DLD1 (cell line): ENCODE data around the gene ALDH3B2.
"Not testable (repeated sequence)": the region's sequence is repeated elsewhere in the genome, so short reads cannot be mapped to it uniquely, and the experiment has no call there.

Source experiments
- in situ Hi-C: cut with HindIII; loops from 2 replicates; pipeline ENCODE4 v1.10.0; 2017; ENCODE audit warnings: low sequenced_read_pairs

ALDH3B2 gene

DNA sequence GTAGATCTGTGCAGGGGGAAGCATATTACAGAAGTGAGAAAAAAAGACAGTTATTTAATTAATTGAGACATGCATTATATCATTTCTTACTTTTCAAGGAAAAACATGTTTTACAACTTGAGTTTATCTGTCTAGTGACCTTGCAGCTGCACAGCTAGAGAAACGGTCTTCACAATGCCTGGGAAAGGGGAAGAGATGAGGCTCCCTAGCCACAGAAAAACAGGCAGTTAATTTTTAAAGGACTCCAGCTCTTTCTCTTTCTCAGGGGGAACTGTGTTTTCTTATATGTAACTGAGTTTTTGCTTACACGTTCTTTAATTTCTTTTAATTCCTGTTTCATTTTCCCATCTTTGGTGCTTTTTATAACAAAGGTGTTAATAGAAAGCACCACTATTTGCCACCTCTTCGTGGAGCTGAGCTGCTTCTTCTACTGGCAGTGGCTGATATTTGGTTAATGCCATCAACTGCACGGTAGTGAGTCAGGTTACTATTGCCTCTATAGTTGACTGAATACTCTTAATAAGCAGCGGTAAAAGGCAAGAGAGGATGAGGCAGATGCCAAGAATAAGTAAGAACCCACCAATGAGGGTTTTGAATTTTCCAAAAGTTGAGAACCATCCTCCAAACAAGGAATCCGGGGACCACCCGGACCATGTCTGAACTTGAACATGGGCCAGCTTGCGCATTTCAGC, 11.4 kb upstream of the ALDH3B2 start:
- in situ Hi-C loops = not testable (repeated sequence)

DNA sequence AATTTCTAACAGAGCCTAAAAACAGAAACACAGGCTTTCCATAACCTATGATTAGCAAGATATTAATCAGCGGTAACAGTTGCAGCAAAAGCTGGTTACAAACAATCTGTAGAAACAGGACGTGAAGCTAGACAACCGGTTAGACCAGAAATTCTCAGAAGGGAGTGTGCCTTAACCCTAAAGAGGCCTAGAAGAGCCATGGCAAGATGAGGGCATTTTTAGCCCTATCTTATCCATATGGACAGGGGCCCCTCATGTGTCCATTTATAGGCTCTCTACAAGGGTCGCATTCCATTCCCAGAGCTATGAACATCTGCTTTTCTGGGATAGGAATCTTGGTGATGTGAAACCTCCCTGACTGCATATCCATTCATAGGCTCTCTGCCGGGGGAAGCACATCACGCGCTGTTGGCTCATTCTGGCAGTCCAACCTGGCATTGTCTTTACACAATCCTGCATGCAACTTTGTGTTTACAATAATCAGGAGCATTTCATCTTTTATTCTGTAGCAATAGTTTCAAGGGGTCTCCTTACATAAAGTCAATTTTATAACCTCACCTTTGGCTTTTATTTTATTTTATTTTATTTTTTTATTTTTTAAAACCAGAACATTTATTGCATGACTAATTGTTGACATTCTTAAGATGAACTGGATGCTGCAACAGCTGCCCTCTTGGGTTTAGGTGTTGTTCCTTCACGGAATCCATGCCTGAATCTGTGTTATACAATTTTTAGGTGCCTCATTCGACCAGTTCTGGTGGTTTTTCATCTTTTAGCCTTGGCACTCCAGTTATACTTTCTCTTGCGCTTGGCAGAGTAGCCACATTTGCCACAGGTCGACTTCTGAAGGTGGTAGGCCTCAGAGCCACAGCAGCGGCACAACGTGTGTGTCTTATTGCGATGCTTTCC, 8.0 kb upstream of the ALDH3B2 start:
- in situ Hi-C loops = not testable (repeated sequence)

DNA sequence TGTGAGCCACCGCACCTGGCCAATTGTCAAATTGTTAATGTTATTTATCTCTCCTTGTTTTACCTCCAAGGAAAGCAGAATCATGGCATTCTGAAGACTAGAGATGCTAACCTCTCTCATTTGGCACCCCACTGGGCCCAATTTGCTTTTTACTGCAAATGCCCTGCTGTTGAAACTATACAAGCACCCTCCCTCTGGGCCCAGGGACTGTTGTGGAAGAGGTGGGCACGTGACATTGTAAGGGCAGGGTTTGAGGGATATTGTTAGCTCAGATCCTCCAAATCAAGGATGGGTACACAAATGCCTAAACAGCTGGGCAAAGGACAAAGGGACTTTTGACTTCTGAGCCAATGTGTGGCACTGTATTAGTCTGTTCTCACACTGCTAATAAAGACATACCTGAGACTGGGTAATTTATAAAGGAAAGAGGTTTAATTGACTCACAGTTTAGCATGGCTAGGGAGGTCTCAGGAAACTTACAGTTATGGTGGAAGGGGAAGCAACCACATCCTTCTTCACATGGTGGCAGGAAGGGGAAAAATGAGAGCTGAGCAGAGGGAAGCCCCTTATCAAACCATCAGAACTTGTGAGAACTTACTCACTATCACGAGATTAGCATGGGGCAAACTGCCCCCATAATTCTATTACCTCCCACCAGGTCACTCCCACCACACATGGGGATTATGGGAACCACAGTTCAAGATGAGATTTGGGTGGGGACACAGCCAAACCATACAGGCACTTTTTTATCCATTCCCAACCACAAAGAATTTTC, 6.5 kb upstream of the ALDH3B2 start:
- in situ Hi-C loops = no loop called here

DNA sequence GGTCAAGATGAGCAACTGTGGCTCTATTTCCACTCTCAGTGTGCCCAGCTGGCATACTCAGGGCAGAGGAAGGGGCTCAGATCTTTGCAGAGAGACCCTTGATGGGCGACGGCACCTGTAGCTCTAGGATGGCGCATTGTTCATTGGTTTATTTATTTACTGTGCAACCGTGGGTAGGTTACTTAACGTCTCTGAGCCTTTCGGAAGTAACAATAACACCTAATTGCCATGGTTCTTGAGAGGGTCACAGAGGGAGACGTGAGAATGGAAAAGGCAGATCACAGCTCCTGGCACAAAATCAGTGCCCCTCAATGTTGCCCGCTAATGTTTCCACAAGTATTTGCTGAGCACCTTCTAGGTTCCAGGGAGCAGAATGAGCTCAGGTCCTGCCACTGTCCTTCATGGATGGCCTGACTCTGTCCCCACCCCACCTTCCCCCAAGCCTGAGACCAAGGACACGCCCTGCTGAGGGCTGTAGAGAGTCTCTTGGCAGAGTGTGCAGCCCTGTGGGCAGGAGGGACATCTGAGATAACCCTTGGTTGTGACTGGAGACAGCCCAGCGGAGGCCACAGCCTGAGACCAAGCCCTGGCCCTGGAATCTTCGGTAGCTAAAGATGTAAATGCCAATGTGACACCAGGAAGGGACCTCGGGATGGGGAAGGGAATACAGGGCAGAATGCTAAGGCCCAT, 780 bp upstream of the ALDH3B2 start:
- in situ Hi-C loops = no loop called here

DNA sequence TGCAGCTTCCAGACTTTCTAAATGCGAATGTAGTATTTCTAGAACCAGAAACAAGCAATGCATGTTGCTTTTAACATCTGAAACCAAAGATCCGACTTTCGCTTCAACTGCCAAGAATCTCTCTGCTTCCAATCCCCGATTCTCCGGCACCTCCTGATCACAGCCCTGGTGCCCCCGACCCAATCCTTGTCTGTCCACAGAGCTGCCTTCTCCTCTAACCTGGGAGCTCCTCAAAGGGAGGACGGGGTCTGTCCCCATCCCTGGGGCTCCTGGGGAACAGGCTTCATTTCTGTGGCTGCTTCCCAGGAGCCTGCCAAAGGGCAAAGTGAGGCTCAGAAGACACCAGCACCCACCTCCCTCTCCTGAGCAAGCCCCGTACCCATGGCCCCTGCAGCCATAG, 521 bp downstream of the ALDH3B2 start:
- in situ Hi-C loops = no loop called here

DNA sequence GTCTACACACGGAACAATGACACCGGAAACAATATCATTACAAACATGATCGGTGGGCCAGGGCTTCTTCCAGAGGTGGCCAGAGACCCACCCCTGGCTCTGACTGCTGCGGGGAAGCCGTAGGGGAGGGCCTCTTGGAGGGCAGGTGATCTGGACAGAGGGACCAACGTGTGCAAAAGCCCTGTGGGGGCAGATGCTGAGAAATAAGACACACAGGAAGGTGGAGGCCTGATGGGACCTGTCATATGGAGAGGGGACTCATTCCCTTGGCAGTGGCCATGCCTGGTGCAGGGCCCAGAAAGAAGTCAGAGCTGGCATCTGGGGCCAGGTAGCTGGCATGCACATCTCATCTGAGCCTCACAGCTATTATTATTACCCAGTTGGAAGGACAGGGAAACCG, 1.1 kb downstream of the ALDH3B2 start:
- in situ Hi-C loops = no loop called here

DNA sequence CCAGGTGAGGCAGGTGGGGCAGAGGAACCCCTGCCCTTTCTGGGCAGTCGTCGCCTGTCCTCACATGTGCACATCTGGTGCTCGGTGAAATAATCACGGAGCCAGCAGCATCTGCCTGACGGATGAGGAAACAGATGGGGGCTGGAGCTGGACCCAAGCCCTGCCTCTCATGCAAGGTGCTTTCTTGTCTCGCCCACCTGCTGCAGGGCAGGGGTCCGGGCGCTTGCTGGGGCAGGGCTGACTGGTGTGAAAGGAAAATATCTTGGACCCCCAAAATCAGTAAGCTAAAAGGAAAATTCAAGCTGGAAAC, 3.3 kb downstream of the ALDH3B2 start:
- in situ Hi-C loops = no loop called here

DNA sequence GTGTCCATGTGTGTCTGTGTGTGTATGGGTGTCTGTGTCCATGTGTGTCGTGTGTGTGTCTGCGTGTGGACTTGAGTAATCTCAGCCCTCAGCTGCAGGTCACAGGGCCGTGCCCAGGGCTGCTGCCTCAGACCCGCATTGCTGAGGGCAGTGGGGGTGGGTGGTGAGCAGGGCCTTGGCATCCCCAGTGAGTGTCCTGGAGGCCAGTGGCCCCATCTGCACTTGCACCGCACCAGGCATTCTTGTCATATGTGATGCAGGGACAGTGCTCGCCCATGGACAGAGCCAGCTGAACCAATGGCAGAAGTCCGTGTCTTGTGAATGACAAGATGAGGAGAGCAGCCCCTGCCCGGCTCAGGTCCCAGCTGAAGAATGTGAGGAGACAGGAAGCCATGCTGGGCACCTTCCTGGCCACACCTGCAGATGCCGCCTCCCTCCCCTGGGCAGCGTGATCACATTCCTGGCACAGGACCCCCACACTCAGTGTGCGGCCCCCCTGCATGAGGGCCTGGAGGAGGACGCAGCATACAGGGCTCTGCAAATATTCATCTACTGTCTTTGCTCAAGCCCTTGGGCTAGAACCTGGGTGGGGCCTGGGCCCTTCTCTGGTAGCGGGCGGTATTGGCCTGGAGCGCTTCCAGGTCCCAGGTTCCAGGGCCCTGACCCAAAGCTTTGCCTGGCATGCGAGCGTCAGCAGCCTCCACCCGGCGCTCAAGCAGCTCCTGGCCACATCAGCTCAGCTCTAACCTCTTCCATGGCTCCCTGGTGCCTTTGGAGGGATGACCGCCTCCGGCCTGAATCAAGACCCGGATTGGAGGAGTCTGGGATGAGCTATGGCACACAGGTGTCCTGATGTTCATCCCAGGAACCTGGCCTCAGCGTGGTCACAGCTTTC, 3.9 kb downstream of the ALDH3B2 start:
- in situ Hi-C loops = no loop called here

DNA sequence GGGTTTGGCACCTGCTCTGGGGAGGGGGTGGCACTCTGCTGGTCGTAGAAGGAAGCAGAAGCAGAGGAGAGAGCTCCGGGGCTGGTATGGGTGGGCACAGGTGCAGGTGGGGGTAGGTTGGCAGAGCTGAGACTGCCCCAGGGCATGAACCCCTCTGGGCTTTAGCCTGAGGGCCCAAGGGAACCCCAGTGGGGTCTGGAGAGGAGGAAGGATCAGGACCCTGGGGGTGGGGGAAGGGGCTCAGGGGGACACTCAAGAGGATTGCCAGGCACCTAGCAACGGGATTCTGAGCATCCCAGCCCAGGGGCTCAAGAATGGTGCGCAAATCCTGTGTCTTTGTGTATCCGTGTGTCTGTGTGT, 6.3 kb downstream of the ALDH3B2 start:
- in situ Hi-C loops = no loop called here

DNA sequence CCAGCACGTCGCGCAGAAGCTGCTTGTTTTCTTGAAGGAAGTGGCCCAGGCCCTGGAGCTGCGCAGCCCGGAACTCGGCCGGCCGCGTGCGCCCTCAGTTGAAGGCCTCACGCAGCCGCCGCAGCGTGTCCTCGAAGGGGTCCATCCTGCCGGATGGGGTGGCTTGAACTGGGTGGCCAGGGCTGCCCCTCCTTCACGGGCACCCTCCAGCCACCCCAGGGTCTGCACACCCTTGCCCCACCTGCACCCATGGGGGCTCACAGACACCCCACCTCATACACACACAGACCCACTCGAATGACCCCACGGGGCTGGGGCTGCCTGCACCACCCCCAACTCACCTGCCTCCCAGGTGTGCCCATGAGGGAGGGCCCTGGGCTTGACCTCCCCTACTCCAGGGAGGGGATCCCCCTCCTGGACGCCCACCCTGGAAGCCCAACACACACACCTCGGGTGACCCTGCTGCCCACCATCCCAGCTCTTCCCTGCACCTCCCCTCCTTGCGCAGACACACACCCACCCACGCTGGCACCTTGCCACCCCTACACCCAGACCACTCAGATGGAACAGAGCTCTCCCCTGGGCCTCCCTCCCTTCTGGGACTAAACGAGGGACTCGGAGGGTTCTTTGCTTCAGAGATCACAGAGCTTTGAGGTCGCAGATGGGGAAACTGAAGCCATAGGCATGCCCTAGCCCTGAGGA, 6.8 kb downstream of the ALDH3B2 start:
- in situ Hi-C loops = no loop called here

DNA sequence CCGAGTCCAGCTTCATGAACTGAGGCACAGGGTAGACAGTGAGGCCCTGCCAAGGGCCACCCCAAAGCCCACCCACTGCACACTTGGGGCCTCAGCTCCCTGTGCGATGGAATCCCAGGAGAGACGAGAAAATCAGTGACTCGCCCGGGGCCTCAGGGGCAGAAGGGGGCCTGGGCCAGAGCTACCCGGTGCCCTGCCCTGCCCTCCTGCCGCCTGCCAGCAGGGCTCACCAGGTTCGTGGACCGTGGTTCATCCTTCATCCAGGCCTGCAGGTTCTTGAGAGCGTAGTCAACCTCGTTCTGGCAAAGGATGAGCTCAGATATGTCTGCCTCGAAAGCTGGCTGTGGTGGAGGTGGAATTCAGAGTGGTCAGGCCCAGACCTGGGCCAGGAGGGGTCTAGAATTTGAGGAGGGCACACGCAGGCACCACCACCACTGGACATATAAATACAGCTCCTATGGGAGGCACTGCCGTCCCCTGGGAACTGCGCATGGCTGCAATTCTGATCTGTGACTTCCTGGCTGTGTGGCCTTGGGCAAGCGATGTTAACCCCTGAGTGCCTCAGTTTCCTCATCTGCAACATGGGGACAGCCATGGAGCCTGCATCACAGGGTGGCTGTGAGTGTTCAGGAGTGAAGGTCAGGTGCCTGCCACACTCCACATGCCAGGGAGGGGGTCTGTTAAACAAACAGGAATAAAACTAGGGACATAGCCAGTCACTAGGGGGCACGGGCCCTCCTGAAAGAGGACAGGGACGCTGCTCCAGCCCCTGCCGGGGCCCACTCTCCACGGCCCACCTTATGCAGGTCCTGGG, 7.5 kb downstream of the ALDH3B2 start:
- in situ Hi-C loops = no loop called here

DNA sequence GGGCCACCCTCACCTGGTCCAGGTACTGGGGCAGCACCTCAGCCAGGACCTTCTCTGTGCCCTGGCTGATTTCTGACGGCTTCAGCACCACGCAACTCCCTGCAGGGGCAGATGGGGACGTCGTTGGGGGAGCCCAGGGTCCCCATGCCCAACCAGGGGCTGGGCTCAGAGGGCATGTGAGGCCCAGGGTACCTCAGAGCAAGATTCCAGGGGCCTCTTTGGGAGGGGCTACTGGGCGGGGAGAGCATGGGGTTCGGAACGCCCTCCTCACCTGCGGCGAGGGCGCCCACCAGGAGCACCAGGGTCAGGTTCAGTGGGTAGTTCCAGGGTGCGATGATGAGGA, 8.1 kb downstream of the ALDH3B2 start:
- in situ Hi-C loops = no loop called here

DNA sequence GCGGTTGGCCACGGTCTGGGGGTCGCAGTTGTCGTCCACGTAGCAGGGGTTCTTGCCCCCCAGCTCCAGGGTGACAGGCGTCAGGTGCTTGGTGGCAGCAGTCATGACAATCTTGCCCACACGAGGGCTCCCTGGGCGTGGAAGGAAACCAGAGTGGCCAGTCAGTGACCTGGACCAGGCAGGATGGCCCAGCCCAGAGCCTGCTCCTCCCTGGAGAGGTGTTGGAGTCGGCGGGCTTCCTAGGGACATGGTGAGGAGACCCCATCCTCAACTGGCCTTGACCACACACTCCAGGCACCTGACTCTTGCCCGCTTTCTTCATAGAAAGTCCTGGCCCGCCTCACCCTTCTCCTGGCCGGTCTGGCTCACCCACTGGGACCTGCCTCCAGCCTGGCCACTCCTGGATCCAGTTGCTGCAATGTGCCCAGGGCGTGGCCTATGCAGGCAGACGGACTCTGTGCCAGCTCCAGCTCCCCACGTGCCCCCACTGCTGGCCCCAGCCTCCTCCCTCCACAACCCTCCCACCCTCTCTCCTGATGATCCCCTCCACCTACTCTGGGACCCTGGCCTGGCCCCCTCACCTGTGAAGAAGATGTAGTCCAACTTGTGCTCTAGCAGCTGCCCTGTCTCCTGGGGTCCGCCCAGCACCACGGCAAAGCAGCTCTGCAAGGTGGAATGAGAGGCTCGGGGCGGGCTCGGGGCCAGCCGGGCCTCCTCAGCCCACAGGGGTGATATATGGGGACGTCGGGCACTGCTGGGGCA, 8.7 kb downstream of the ALDH3B2 start:
- in situ Hi-C loops = no loop called here

DNA sequence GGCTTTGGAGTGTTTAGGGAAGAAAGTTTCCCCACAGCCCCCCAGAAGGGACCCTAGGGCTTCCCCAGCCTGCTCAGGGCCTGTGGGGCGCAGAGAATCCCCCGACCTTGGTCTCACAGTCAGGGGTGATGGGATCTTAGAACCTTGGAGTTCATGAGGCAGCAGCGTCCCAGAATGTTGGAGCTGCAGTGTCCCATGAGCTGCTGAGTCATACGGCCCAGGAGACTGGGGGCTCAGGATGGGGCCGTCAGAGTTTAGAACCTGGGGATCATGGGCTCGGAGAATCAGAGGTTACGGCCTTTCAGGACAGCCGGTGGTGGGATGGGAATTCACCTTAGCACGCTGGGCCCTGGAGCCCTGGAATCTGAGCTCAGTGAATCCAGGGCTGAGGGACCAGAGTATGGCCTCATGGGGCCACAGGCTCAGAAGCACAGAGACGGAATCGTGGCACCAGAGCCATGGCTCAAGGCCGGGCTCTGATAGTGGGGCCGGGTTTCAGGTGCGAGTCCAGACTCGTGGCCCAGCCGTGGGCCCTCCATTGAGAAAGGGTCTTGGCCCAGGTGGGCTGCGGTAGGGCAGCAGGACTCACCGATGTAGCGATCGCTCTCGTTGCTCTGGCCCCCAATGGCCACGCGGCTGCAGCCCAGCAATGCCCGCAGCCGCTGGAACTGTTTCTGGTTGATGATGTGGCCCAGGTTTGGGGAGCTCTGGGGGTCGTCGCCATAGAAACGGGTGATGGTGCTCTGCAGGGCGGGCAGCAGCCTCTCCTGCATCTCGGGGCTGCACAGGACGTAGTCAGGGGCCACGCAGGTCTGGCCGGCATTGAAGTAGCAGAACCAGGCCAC, 9.5 kb downstream of the ALDH3B2 start:
- in situ Hi-C loops = no loop called here

DNA sequence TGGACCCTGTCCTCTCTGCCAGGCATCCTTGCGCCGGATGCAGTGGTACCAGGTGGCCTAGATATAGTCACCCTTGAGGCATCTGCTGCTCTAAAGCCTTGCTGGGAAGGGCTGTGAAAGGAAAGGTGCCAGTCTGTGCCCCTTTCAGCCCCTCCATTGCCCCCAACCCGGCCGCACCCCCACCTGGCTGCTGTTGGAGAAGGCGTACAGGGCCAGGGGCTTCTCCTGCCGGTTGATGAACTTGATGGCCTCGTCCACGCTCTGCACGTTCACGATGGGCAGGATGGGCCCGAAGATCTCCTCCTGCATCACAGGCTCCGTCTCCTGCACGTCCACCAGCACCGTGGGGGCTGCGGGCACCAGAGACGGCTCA, 10.2 kb downstream of the ALDH3B2 start:
- in situ Hi-C loops = no loop called here

DNA sequence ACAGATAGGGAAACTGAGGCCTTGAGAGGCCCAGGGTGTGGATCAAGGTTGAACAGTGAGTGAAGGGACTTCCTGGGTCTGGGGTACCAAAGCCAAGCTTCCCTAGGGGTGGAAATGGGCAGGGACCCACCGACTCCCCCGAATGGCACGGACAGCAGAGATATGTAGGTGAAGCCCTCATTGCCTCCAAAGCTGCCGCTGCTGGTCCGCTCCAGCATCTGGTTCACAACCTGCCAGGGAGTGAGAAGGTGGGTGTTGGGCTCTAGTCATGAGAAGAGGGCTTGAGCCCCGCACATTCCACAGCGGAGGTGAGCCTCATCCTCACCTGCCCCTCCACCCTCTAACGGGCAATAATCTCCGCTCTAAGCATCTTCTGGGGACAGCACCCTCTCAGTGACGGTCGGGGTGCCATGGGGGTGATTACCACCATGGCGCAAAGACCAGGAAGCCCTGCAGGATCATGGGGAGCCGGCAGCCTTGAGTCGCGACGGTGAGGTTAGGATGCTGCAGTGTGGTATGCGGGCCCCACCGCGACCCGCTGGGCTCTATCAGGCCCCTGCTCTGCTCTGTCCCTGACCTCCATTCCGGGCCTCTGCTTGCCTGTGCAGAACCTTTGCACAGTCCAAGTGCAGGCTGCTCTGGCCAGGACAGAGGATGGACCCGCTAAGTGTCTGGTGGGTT, 10.8 kb downstream of the ALDH3B2 start:
- in situ Hi-C loops = no loop called here
